Small intestine (tissue), 7 donors: ENCODE data around the gene CKAP4. TPM values are rescaled to one million over a fixed set of nuclear protein-coding genes. Genes with fewer than 3 reads are reported as not detected.

ENCODE experiments used
- DNase-seq, 2 donors: peaks; one replicate each; pipeline versions ENCODE4 v3.0.0 to v3.0.0-alpha.2; 2013
- FAIRE-seq: peaks from 2 replicates; lab custom pipeline; 2012; peaks lifted over from hg19 to GRCh38; lab: Jason Lieb, UNC
- H3K27ac ChIP-seq, 3 donors: one replicate each; pipeline ENCODE4 v1.5.1; 2013; ENCODE audit warnings: low read length in 2 of 3, mild to moderate bottlenecking in 2 of 3, control low read depth in 1 of 3, inconsistent platforms in 1 of 3, low read depth in 1 of 3, moderate library complexity in 1 of 3
- H3K27me3 ChIP-seq, 3 donors: one replicate each; pipeline ENCODE4 v1.6.1; 2013; ENCODE audit warnings: low read length in 3 of 3, inconsistent platforms in 1 of 3; ENCODE audit not compliant: control insufficient read depth in 3 of 3, insufficient read depth in 3 of 3
- H3K36me3 ChIP-seq, 3 donors: one replicate each; pipeline ENCODE4 v1.6.1; 2013; ENCODE audit warnings: low read length in 3 of 3, inconsistent platforms in 1 of 3, low read depth in 1 of 3, mild to moderate bottlenecking in 1 of 3, moderate library complexity in 1 of 3; ENCODE audit not compliant: control insufficient read depth in 3 of 3, insufficient read depth in 2 of 3
- H3K4me1 ChIP-seq, 3 donors: one replicate each; pipeline ENCODE4 v1.6.1; 2013; ENCODE audit warnings: low read length in 2 of 3, inconsistent platforms in 1 of 3, low read depth in 1 of 3, mild to moderate bottlenecking in 1 of 3, moderate library complexity in 1 of 3; ENCODE audit not compliant: control insufficient read depth in 3 of 3, insufficient read depth in 2 of 3
- H3K4me3 ChIP-seq, 3 donors: one replicate each; pipeline ENCODE4 v1.5.1; 2013; ENCODE audit warnings: low read length in 3 of 3, control low read depth in 1 of 3, inconsistent platforms in 1 of 3, low read depth in 1 of 3, mild to moderate bottlenecking in 1 of 3, moderate library complexity in 1 of 3
- H3K9me3 ChIP-seq, 2 donors: one replicate each; pipeline ENCODE4 v1.6.1; 2013; ENCODE audit warnings: low read depth in 1 of 2, low read length in 1 of 2; ENCODE audit not compliant: control insufficient read depth in 2 of 2, insufficient read depth in 1 of 2
- WGBS, 3 donors: extraction: QIAGEN DNeasy Blood & Tissue Kit; methylation state at CpG; one replicate each; pipeline ENCODE4 v1.1.7; 2013; 5-methylcytosine and 5-hydroxymethylcytosine counted together
- polyA plus RNA-seq, 4 donors: library from polyadenylated mRNA; stranded (reverse) in 3 of 4; unstranded in 1 of 4; fragments of 200-250 nt in 3 of 4; fragments of 120-200 nt in 1 of 4; gene quantifications; one replicate each; pipeline versions ENCODE4 v1.2.1 to v1.2.3, GENCODE V29; 2013
- donor health status: healthy with polysubstance abuse.
- donor health status: control.
- donor health status: control.
- donor health status: Bipolar disorder and iron deficiency.
- donor health status: healthy.

The CKAP4 gene
- polyA plus RNA-seq, 4 donors = 2.0 to 34.5 (median 18.7) TPM

DNA sequence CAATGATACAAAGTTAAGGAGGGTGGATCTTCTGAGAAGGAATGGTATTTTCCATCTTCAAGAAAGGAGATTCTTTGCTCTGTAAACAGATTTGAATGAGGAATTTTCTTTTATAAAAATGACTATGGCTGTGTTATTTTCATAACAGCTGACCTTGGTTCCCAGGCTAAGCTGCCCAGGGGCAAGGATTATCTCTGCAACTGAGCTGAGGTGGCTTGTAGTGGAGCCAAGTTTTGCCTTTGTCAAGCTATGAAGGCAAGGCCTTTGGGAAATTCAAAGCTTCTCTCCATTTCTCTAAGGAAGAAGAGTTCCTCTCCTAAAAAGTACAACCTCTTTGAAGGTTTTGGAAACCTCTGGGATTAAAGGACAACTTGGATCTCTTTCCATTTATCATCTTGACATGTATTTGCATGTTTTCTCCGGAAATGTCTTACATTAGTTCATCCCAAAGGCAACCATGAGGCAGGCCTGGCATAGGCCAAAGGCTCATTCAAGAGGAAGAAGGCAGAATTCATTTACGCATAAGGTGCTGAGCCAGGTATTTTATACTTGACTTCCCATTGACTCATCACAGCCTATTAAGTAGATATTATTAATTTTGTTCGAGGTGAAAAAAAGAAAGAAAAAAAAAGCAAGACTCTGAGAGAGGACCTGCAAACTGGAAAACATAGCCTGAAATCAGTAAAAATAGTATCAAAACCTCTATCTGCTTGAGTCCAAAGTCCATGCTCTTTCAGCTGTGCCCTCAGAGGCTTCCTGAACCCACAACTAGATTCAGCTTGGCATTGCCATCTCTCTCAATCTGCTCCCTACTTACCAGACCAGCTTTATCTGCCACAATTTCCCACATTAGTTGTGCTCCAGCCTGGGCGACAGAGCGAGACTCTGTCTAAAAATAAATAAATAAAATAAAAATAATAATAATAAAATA lies 24.0 kb upstream of the CKAP4 start:
- FAIRE-seq (no peak), DNase-seq (no peak)
- H3K4me3 ChIP-seq = no peak overlapping the region
- H3K9me3 ChIP-seq = no peaks in the 10 kb centered on the region
- H3K36me3 ChIP-seq = no peaks in the 10 kb centered on the region
- H3K27me3 ChIP-seq = peaks cover 0 to 2% (median 0%) of the 10 kb centered on the region in 3 donors
- WGBS, 3 donors = 67 to 88% (median 84%) methylated on average over 5 of the region's 5 CpGs
- H3K4me1 ChIP-seq = peaks cover 0 to 13% (median 0%) of the 10 kb centered on the region in 3 donors
- no peak overlapping the region for H3K27ac ChIP-seq

DNA sequence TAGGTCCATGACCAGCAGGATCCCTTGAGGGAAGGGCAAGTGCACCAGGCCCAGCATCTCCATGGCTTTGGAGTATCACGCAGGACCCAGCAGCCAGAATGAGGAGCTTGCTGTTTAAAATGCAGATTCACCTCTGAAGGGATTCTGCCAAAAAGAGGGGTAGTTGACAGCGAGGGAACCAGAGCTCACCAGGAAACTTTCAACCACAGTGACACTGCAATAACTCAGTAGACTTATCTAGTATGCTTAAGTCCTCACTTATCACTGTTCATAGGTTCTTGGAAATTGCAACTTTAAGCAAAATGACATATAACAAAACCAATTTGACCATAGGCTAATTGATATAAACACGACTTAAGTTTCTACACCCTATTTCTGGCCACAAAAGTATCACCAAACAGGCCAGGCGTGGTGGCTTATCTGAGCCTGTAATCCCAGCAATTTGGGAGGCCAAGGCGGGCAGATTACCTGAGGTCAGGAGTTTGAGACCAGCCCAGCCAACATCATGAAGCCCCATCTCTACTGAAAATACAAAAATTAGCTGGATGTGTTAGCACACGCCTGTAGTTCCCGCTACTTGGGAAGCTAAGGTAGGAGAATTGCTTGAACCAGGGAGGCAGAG lies 21.4 kb upstream of the CKAP4 start:
- Histone ChIP-seq H3K27me3 (peaks cover 0 to 2% (median 0%) of the 10 kb centered on the region in 3 donors), H3K9me3 (no peaks in the 10 kb centered on the region), H3K27ac (no peak overlapping the region), H3K36me3 (no peaks in the 10 kb centered on the region), H3K4me1 (peaks cover 0 to 3% (median 0%) of the 10 kb centered on the region in 3 donors), H3K4me3 (no peak overlapping the region)
- WGBS, 3 donors = 78 to 85% (median 83%) methylated on average over 7 of the region's 7 CpGs
- no peak for DNase-seq
- FAIRE-seq = no peak

DNA sequence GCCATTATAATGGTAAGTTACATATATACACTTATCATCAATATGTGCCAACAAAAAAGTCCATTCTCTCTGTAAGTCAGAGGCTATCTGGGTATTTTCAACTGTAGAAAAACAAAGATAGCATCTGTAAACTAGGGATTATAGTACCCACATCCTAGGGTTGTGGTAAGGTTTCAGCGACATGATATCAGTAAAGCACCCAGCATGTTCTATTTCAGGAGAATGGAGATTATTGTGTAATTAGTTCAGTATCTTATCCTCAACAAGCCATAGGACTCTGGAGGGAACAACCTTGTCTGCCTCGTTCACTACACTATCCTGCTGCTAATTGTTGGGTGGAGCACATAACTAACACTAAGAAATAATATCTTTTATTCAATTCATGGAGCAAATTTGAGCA lies 19.7 kb upstream of the CKAP4 start:
- 46 to 58% (median 52%) methylated on average over 2 of the region's 2 CpGs for WGBS, 3 donors
- no peak overlapping the region for H3K27ac ChIP-seq
- no peaks in the 10 kb centered on the region for H3K9me3 ChIP-seq
- H3K36me3 ChIP-seq = no peaks in the 10 kb centered on the region
- FAIRE-seq (no peak), DNase-seq (no peak)
- H3K4me3 ChIP-seq = no peak overlapping the region
- peaks cover 0 to 2% (median 0%) of the 10 kb centered on the region in 3 donors for H3K27me3 ChIP-seq
- no peaks in the 10 kb centered on the region for H3K4me1 ChIP-seq

DNA sequence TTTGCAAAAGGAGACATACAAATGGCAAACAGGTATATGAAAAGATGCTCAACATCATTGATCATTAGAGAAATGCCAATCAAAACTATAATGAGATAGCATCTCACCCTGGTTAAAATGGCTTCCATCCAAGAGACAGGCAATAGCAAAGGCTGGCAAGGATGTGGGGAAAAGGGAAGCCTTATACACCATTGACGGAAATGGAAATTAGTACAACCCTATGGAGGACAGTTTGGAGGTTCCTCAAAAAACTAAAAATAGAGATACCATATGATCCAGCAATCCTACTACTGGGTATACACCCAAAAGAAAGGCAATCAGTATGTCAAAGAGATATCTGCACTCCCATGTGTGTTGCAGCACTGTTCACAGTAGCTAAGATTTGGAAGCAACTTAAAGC lies 17.3 kb upstream of the CKAP4 start:
- no peak overlapping the region for H3K27ac ChIP-seq
- DNase-seq (no peak), FAIRE-seq (no peak)
- no peaks in the 10 kb centered on the region for H3K36me3 ChIP-seq
- peaks cover 0 to 2% (median 0%) of the 10 kb centered on the region in 3 donors for H3K27me3 ChIP-seq
- H3K4me3 ChIP-seq = no peak overlapping the region
- no peaks in the 10 kb centered on the region for H3K9me3 ChIP-seq
- 84 to 96% (median 87%) methylated on average over 1 of the region's 1 CpG for WGBS, 3 donors
- no peaks in the 10 kb centered on the region for H3K4me1 ChIP-seq

DNA sequence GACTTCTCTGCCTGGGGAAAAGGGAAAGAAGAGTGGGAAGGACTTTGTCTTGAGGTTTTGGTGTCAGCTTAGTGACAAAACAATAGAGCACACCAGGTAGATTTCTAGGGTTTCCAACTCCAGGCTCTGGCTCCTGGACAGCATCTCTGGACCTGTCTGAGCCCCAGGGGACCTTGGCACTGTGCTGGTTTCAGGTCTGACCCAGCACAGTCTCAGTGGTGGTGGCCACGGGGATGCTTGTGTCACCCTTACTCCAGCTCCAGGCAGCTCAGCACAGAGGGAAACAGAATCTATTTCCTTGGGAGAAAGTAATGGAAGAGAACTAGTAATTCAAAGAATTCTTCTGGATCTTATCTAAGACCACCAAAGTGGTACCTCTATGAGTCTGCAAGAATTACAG lies 11.1 kb upstream of the CKAP4 start:
- Histone ChIP-seq H3K4me1 (no peaks in the 10 kb centered on the region), H3K4me3 (no peak overlapping the region), H3K27ac (no peak overlapping the region), H3K36me3 (no peaks in the 10 kb centered on the region), H3K9me3 (no peaks in the 10 kb centered on the region), H3K27me3 (no peaks in the 10 kb centered on the region)
- WGBS, 3 donors = 73 to 83% (median 79%) methylated on average over 1 of the region's 1 CpG
- DNase-seq (no peak), FAIRE-seq (no peak)

DNA sequence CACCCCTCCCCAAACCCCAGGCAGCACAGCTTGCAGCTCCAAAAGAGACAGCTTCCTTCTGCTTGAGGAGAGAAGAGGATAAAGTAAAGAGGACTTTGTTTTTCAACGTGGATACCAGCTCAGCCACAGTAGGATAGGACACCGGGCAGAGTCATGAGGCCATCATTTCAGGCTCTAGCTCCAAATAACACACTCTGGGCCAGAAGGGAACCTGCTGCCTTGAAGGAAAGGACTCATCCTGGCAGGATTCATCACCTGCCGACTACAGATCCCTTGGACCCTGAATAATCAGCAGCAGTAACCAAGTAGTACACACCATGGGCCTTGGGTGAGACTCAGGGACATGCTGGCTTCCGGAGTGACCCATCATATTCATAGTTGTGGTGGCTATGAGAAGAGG lies 10.4 kb upstream of the CKAP4 start:
- Histone ChIP-seq H3K4me3 (no peak overlapping the region), H3K27ac (no peak overlapping the region), H3K36me3 (no peaks in the 10 kb centered on the region), H3K4me1 (no peaks in the 10 kb centered on the region), H3K27me3 (no peaks in the 10 kb centered on the region), H3K9me3 (no peaks in the 10 kb centered on the region)
- no peak for DNase-seq
- WGBS, 3 donors = 76 to 85% (median 81%) methylated on average over 4 of the region's 4 CpGs
- no peak for FAIRE-seq

DNA sequence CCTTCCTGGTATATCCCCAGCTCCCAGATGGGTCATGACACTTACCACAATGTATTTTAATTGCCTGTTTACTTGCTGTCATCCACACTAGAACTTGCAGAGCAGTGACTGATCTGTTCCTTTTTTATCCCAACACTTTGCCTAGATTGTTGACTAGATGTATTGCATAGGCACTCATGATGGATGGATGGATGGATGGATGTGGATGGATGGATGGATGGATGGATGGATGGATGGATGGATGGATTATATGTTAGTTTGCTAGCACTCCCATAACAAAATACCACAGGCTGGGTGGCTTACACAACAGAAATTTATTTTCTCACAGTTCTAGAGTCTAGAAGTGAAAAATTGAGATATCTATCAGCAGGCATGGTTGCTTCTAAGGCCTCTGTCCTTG lies 8.7 kb upstream of the CKAP4 start:
- Histone ChIP-seq H3K4me1 (no peaks in the 10 kb centered on the region), H3K9me3 (no peaks in the 10 kb centered on the region), H3K36me3 (no peaks in the 10 kb centered on the region), H3K27ac (no peak overlapping the region), H3K27me3 (no peaks in the 10 kb centered on the region), H3K4me3 (no peak overlapping the region)
- FAIRE-seq (no peak), DNase-seq (no peak)

DNA sequence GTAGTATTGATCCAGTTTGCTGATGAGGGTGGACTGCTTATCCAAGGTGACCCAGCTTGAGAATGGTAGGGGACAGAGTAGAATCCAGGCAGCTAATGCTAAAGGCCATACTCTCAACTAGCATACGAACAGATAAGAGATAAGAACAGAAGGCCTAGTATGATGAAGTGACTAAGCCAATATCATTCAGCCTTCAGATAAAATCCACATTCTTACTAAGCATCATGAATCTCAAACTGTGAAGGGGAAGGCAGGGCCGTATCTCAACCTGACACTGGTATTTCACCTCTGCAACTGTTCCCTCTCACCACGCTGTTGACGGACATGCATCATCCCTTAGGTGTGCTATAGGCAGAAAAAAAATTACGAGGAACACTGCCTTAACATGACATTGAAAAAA lies 8.1 kb upstream of the CKAP4 start:
- 58 to 68% (median 67%) methylated on average over 5 of the region's 5 CpGs for WGBS, 3 donors
- H3K4me3 ChIP-seq = no peak overlapping the region
- H3K4me1 ChIP-seq = no peaks in the 10 kb centered on the region
- DNase-seq (no peak), FAIRE-seq (no peak)
- H3K9me3 ChIP-seq = no peaks in the 10 kb centered on the region
- no peaks in the 10 kb centered on the region for H3K27me3 ChIP-seq
- no peak overlapping the region for H3K27ac ChIP-seq
- H3K36me3 ChIP-seq = no peaks in the 10 kb centered on the region
